ENCODE results near the gene CEBPZ.
A peak's percentile ranks its signal among the peaks of the same experiment; 100 is the strongest.

Gene CEBPZ

DNA sequence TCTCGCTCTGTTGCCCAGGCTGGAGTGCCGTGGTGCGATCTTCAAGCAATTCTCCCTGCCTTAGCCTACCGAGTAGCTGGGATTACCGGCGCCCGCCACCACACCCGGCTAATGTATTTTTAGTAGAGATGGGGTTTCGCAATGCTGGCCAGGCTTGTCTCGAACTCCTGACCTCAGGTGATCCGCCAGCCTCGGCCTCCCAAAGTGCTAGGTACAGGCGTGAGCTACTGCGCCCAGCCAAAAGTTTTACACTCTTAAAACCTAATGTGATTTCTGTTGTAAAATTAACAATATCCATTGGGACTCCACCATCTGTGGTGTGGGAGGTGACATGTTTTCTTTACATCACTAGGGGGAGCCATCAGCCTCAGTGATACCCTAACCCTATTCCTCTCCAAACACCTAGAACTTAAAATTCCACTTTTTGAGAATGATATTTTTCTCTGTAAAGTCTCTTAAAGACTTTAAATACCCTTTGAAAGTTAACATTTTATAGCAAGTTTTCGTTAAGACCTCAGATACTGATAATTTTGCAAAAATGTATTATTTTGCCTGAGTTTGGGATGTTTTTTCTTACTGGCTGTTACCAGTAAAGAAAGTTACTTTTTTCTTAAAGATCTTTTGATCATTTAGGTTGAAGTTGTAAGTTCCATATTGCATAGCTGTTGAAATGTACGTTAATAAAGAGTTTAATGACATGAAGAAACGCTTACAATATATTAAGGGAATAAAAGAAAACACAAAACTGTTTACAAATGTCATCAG is 63.0 kb downstream of the CEBPZ start:
- Histone ChIP-seq H3K36me3 (ENCODE audit: insufficient read depth, low read length) (no peaks in the 10 kb centered on the region), H3K27ac (ENCODE audit: low read depth, low read length) (no peak overlapping the region), H3K9me3 (ENCODE audit: low read length) (no peaks in the 10 kb centered on the region), H3K4me3 (ENCODE audit: low read depth in 1 of 2, low read length in 2 of 2) (no peak overlapping the region), H3K27me3 (ENCODE audit: control insufficient read depth in 1 of 2, insufficient read depth in 2 of 2, low read length in 2 of 2) (no peaks in the 10 kb centered on the region), H3K4me1 (ENCODE audit: insufficient read depth, low read length) (no peaks in the 10 kb centered on the region), H3K9ac (ENCODE audit: low read length) (no peak overlapping the region)

DNA sequence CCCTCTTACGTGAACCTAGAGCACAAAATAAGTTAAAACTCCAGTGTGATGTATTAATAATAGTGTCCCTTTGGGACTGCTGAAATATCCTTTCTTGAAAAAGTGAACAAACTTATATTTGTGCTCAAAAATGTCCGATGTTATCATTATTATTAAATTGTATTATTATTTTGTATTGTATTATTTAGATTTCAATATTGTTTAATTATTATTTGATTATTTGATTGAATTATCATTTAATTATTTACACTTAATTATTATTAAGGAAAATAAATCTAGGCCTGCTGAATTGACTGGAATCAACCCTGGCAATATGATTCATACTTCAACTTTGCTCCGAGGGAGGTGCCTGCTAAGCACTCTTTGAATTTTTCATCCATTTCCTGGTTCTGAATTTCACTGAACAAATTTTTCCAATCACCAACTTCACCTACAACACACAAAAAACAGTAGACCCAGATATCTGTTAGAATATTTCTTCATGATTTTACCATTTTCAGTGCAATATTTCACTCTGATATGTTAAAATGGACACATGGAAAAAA is 63.7 kb downstream of the CEBPZ start:
- Histone ChIP-seq H3K36me3 (ENCODE audit: insufficient read depth, low read length) (no peaks in the 10 kb centered on the region), H3K4me3 (ENCODE audit: low read depth in 1 of 2, low read length in 2 of 2) (no peak overlapping the region), H3K9me3 (ENCODE audit: low read length) (no peaks in the 10 kb centered on the region), H3K4me1 (ENCODE audit: insufficient read depth, low read length) (no peaks in the 10 kb centered on the region), H3K27me3 (ENCODE audit: control insufficient read depth in 1 of 2, insufficient read depth in 2 of 2, low read length in 2 of 2) (no peaks in the 10 kb centered on the region), H3K27ac (ENCODE audit: low read depth, low read length) (no peak overlapping the region), H3K9ac (ENCODE audit: low read length) (no peak overlapping the region)

DNA sequence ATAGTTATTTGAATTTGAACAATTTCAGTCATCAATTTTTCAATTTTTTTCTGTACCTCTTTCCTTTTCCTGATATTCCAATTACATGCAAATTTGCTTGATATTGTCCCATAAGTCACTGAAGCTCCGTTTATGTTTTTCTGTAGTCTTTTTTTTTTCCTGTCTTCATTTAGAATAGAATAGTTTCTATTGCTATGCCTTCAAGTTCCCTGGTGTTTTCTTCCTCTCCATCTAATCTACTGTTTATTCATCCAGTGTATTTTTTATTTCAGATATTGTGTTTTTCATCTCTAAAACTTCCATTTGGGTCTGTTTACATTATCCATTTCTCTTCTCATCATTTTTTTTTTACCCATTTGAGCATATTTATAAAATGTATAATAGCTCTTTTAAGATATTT is 66.6 kb downstream of the CEBPZ start:
- Histone ChIP-seq H3K4me3 (ENCODE audit: low read depth in 1 of 2, low read length in 2 of 2) (no peak overlapping the region), H3K9ac (ENCODE audit: low read length) (no peak overlapping the region), H3K36me3 (ENCODE audit: insufficient read depth, low read length) (no peaks in the 10 kb centered on the region), H3K9me3 (ENCODE audit: low read length) (no peaks in the 10 kb centered on the region), H3K4me1 (ENCODE audit: insufficient read depth, low read length) (no peaks in the 10 kb centered on the region), H3K27me3 (ENCODE audit: control insufficient read depth in 1 of 2, insufficient read depth in 2 of 2, low read length in 2 of 2) (no peaks in the 10 kb centered on the region), H3K27ac (ENCODE audit: low read depth, low read length) (no peak overlapping the region)

DNA sequence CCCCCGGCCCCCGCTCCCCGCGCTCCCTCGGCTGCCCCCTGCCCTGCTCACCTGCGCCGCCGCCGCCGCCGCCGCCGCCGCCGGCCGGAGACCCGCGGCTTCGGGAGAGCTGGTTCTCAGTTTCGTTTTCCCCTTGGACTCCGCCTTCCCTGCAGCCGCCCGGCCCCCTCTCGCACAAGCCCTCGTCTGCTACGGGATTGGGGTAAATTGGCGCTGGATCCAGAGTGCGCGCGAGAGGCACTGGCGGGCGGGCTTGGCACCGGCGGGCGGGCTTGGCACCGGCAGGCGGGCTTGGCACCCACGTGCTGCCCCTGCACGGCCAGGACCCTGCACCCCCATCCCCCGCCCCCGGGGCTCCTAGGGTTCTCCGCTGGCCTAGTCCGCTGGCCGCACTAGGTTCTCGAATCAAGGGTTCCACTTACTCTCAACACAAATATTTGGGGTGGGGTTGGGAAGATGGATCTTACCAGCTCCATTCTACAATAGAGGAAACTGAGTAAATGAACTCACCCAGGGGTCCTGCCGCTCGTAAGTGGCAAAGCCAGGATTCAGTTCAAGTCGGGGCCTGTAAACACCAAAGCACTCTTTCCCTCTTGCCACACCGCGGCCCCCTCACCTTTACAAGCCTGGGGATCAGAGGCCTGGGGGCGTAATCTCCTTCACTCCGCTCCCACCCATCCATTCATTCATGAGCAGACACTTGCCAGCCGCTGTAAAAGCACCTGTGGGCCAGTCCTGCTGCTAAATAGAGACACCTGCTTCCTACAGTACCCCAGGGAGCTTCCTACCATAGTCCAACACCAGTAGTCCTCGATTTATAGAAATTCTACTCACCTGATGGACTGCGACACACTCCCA is 74.3 kb downstream of the CEBPZ start, which contains the start of gene EIF2AK2:
TSS of gene EIF2AK2 (minus strand) at position 124 of the 858 bp plus-strand sequence. CDS start 9,174 bp downstream, outside the sequence.
- Histone ChIP-seq H3K4me1 (ENCODE audit: insufficient read depth, low read length) (peaks cover 18% of the 10 kb centered on the region), H3K9ac (ENCODE audit: low read length) (peak within 1 kb of the TSS; percentile 54), H3K27me3 (ENCODE audit: control insufficient read depth in 1 of 2, insufficient read depth in 2 of 2, low read length in 2 of 2) (no peaks in the 10 kb centered on the region), H3K27ac (ENCODE audit: low read depth, low read length) (peak within 1 kb of the TSS; percentile 80), H3K36me3 (ENCODE audit: insufficient read depth, low read length) (peaks cover 5% of the 10 kb centered on the region), H3K4me3 (ENCODE audit: low read depth in 1 of 2, low read length in 2 of 2) (peak within 1 kb of the TSS; percentile 75 to 87), H3K9me3 (ENCODE audit: low read length) (no peaks in the 10 kb centered on the region)

DNA sequence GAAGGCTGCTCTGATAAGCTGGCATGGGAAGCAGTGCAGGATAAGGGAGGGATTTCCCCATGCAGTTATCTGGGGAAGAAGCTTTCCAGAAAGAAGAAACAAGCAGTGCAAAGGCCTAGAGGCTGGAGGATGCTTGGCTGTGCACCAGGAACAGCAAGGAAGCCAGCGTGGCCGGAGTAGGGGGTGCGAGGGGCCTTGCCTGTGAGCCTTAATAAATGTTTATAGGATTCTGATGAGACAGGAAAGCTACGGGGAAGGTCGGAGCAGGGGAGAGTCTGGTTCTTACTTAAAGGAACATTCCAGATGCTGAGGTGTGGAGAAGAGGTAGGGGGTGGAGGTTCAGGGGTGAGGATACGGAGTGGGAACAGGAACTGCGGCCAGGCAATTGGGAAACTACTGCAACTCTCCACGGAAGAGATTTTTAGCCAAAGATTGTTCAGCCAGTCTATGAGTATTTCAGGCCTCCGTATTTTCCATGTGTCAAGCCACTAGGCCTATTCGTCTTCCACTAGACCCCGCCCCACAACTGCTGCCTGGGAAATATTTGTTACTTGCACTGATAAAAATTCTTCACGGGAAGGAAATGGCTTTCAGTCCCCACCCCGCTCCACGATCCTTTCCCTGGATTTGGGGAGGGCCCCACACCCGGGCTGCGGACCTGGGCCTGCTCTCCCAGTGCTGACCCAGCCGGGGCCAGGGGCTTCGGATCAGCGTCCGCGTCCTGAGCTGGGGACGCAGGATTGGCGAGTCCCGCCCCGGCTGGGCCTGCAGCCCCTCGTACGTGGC is 75.1 kb downstream of the CEBPZ start:
- Histone ChIP-seq H3K4me3 (ENCODE audit: low read depth in 1 of 2, low read length in 2 of 2) (peak overlapping the region; percentile 75 to 87), H3K27me3 (ENCODE audit: control insufficient read depth in 1 of 2, insufficient read depth in 2 of 2, low read length in 2 of 2) (no peaks in the 10 kb centered on the region), H3K9me3 (ENCODE audit: low read length) (no peaks in the 10 kb centered on the region), H3K4me1 (ENCODE audit: insufficient read depth, low read length) (peaks cover 18% of the 10 kb centered on the region), H3K9ac (ENCODE audit: low read length) (peak overlapping the region; percentile 54), H3K36me3 (ENCODE audit: insufficient read depth, low read length) (peaks cover 5% of the 10 kb centered on the region), H3K27ac (ENCODE audit: low read depth, low read length) (peak overlapping the region; percentile 80)

DNA sequence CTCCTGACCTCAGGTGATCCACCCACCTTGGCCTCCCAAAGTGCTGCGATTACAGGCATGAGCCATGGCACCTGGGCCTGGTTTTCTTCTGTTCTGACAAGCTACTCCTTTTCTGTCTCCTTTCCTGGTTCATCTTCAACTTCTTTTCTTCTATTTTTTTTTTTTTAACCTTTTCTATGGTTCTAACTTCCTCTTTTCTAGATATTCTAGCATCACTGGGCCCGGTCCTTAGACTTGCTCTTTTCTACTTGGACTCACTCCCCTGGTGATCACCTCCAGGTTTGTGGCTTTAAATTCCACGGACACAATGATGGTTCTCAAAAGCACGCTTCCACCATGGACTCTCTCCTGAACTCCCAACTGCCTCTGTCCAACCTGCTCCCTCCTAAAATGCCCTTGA is 76.6 kb downstream of the CEBPZ start:
- no peaks in the 10 kb centered on the region for H3K27me3 ChIP-seq (ENCODE audit: control insufficient read depth in 1 of 2, insufficient read depth in 2 of 2, low read length in 2 of 2)
- H3K36me3 ChIP-seq (ENCODE audit: insufficient read depth, low read length): peaks cover 5% of the 10 kb centered on the region
- no peaks in the 10 kb centered on the region for H3K9me3 ChIP-seq (ENCODE audit: low read length)
- H3K9ac ChIP-seq (ENCODE audit: low read length): no peak overlapping the region
- H3K4me1 ChIP-seq (ENCODE audit: insufficient read depth, low read length): peaks cover 18% of the 10 kb centered on the region
- H3K27ac ChIP-seq (ENCODE audit: low read depth, low read length): no peak overlapping the region
- H3K4me3 ChIP-seq (ENCODE audit: low read depth in 1 of 2, low read length in 2 of 2): no peak overlapping the region

DNA sequence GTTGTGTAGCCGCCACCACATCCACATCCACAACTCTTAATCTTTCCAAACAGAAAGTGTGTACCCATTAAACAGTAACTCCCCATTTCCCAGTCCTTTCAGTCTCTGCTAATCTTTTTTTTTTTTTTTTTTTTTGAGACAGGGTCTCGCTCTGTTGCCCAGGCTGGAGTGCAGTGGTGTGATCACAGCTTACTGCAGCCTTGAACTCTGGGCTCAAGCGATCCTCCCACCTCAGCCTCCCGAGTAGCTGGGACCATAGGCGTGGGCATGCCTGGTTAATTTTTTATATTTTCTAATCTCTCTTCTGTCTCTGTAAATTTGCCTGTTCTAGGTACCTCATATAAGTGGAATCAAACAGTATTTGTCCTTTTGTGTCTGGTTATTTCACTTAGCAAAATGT is 78.2 kb downstream of the CEBPZ start:
- no peak overlapping the region for H3K9ac ChIP-seq (ENCODE audit: low read length)
- H3K4me1 ChIP-seq (ENCODE audit: insufficient read depth, low read length): peaks cover 18% of the 10 kb centered on the region
- peaks cover 14% of the 10 kb centered on the region for H3K36me3 ChIP-seq (ENCODE audit: insufficient read depth, low read length)
- no peak overlapping the region for H3K27ac ChIP-seq (ENCODE audit: low read depth, low read length)
- H3K4me3 ChIP-seq (ENCODE audit: low read depth in 1 of 2, low read length in 2 of 2): no peak overlapping the region
- H3K27me3 ChIP-seq (ENCODE audit: control insufficient read depth in 1 of 2, insufficient read depth in 2 of 2, low read length in 2 of 2): no peaks in the 10 kb centered on the region
- H3K9me3 ChIP-seq (ENCODE audit: low read length): no peaks in the 10 kb centered on the region
